SHP77 (cell line): ENCODE measurements around the gene RECQL5.

ENCODE experiments used
- DNase-seq, 2 experiments: peaks; one replicate each; lab custom pipeline; 2025; lab: John Stamatoyannopoulos, UW

Gene RECQL5

DNA sequence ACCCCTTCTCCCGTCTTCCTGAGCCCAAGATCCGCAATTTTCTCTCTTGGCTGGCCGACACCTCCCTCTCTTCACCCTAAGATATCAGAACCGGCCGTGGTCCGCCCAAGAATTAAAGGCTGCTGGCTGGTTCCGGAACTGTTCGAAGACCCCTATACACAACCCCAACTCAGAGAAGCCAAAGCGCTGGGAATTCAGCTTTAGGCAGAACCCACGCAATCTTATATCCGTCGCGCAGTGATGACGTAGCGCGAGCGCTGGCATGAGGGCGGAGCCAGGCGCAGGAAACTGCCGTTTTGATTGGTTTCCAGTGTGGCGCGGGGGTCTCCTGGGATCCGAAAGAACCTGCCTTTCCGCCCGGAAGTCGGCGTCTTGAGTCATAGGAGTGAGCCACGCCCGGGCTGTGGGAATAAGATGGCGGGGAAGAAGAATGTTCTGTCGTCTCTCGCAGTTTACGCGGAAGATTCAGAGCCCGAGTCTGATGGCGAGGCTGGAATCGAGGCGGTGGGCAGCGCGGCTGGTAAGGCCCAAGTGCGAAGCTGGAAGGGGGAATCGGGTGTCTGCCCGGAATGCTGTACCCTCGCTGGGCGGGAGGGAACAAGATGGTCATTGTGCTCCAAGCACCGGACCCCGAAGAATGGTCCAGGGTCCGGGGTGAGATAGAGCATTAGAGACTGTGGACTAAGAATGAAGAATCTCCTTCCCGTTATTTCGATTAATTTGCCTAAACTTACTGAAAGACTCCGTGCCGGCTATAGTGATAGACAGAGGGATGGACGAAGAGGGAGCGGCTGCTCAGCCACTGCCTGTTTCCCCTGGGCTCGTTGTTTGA, at the start of gene RECQL5, which contains the start of gene SAP30BP:
RECQL5 (minus strand) TSS at position 196 of the 832 bp plus-strand sequence. CDS start 597 bp downstream, outside the sequence.
SAP30BP (plus strand) TSS at position 380 of the 832 bp plus-strand sequence; CDS start at position 415, 35 bp downstream.
- DNase-seq, result peak; percentile 98 to 100

DNA sequence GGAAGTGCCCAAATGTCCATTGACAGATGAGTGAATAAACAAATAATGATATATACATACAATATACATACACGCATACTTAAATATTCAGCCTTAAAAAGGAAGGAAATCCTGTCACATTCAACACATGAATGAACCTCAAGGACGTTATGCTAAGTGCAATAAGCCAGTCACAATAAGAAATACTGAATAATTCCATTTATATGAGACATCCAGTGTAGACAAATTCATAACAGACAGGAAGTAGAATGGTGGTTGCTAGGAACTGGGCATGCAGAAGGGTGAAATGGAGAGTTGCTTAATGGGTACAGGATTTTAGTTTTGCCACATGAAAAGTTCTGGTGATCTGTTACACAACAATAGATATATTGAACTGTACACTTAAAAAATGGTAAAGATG, 45.5 kb upstream of the RECQL5 start:
- DNase-seq, result no peak

DNA sequence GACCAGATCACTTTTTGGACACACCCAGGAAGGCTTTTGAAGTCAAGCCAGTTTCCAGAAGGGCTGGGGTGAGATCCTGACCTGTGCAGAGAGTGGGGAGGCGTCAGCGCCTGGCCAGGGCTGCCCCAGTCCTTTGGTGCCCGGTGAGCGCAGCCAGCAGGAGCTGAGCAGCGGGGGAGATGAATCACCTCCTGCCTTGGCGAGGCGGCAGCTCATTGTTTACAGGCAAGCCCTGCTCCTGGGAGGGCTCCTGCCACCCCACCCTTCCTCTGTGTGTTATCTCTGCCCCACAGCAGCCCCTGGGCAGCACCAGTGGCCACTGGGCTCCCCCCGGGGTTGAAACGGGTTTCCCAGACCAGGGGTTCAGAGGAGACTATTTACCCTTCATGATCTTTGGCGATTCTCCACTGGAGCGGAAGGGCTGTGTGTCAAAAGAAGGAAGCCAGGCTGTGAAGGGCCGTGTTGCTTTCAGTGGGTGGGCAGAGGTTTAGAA, 40.2 kb upstream of the RECQL5 start:
- DNase-seq, result no peak

DNA sequence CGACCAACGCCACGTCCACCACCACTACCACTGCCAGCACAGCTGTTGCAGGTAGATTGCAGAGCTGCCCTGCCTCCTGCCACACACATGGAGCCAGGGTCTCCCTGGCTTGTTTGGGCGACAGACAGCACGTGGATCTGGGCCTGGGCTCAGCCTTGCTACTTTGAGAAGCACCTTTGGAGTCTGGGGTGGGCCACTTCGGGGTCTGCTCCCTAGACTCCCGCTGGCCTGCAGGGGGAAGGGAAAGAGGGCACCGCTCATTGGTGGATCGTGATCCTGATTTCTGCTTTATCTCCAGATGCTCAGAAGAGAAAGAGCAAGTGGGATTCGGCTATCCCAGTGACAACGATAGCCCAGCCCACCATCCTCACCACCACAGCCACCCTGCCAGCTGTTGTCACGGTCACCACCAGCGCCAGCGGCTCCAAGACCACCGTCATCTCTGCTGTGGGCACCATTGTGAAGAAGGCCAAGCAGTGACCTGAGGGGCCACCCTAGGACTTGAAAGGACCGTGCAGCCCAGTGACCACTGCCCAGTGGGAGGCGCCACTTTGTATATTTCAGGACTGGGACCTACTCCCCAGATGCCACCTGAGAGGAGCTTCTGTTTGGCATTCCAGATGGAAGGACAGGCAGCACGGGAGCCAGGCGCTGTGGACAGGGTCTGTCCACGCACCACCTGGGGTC, 39.2 kb upstream of the RECQL5 start:
- no peak for DNase-seq

DNA sequence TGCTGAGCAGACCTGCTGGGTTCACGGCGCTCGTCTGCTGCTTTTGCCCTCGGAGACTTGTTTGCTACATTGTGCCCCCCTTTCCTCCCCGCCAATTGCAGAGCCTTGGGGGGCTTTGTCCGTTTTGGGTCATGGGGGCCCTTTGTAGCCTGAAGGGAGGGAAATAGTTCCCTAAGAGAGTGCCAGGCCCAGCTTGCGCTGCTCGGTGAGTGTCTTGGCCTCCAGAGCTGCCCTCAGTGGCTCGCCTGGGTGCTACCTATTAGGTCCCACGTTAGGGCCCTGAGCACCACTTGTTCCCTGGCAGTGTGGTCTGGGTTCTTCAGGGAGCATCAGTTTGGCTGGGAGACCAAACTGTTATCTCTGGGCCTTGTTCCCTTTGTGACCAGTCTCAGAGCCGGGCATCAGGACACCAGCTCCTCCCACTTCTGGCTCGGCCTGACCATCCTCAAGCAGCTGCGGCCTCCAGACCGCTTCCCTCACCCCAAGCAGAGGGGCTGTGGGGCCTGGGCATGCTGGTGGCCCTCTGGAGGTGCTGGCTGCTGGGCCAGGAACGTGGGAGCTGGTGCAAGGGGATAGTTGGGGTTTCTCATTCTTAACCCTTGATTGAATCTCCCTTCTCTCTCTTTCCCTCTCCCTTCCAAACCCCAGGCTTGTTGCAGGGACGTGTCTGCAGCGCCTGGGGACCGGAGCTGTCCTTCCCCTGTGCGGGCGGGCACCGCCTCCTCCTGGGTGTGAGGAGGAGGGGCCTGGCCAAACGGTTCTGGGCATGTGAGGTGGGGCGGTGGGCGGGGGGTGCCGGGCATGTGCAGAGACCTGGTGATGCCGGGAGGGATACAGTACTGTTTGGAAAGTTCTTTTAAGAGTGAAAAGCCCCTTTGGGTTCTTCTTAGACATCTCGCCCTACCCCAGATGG, 38.3 kb upstream of the RECQL5 start:
- DNase-seq, result no peak

DNA sequence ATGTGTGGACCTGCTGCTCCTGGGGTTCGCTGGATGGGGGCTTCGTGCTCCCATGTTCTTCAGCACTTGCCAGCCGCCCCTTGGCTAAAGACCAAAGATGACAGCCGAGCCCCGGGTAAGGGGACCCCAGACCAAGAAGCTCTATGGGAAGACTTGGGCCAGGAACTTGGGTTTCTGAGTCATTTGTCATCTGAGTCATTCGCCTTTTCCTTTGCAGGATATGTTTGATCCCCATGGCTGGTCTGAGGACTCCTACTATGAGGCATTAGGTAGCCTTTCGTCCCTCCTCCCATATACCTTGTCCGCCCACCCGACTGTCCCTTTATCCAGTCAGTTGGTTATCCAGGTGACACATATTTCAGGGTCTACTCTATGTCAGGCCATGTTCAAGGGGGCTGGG, 36.6 kb upstream of the RECQL5 start:
- no peak for DNase-seq

DNA sequence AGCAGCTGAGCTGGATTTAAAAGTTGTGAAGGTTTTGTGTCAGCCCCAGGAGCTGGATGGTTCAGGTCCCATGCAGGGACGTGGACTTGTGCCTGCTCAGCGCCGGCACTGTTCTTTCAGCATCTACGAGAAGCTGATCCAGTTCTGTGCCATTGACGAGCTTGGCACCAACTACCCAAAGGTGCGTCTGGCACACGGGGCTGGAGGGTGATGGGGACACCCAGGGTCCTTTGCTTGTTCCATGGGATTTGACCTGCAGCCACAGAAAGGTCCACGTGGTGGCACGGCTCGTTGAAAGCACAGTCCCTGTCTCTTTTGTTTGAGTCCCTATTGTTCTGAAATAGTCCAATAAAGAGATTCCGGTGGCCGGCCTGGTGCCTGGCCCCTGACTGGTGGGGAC, 36.2 kb upstream of the RECQL5 start:
- DNase-seq, result no peak

DNA sequence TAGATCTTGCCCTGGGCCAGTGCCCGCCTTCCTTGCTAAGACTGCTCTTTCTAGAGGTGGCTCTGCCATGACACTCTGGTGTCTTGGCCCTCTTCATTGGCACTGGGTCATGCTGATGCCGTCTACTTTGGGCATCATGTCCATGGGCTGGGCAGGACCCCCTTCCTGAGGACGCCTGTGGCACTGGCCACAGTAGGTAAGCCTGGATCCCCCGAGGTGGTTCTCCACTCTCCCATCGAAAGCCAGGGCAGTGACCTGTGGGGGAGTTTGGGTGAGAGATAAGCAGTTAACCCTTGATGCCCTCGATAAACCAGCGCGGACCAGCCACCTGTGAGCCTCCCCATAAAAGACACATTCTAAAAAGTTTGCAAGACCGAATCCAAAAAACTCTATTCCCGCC, 34.3 kb upstream of the RECQL5 start:
- no peak for DNase-seq

DNA sequence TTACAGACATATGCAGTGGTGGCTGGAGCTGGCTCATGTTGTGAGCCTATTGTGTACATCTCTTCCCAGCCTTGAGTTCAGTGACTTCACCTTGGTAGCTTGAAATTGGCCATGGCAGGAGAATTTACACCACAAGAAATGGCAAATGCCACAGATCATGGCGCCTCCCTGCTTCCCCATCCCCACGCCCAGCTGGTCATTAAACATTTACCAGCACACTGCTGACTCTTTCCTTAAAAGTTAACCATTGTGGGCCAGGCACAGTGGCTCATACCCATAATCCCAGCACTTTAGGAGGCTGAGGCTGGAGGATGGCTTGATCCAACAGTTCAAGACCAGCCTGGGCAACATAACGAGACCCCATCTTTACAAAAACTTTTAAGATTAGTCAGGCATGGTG, 31.7 kb upstream of the RECQL5 start:
- DNase-seq, result no peak

DNA sequence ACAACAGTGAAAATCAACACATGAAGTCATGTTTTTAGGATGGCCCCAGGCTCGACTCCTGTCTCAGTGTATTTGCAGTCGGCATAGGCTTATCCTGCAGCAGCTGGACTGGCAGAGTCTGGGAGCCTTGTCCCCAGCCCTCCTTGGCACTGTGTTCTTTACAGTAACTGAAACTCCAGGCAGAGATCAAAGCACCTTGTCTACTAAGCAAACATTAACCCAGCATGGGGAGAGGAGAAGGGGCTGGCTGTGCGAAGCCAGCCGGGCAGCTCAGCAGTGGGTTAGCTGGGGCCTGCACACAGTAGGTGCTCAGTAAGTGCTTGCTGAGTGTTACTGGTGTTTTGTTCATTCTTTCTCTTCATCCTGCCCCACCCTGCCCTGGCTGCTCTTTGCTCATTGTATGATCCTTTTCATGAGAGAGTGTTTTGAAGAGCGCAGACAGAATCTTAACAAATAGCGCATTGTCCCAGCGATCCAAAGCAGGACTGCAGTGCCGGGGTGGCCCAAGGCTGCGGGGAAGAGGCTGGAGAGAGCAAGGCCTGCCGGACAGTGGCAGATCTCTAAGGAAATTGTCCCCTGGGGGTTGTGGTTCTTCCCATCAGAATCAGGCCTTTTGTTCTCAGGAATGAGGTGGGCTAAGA, 30.8 kb upstream of the RECQL5 start:
- no peak for DNase-seq

DNA sequence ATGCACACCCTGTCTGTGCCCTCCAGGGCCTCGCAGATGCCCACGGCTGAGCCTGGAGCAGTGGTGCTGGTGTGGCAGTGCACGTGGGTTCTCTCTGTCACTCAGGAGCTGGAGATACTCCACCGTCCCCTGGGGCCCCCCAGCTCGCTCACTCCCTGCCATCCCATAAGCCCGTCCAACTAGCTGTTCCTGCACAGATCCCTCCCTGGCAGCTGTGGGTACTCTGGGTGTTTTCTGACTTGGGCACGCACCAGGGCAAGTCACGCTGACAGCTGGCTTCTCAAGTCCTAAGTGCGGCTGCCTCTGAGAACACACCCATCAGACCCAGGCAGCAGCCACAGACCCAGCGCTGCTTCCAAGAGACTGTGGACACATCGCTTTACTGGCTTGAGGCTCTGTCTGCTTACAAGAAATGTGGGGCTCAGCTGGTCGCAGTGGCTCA, 28.9 kb upstream of the RECQL5 start:
- DNase-seq, result no peak

DNA sequence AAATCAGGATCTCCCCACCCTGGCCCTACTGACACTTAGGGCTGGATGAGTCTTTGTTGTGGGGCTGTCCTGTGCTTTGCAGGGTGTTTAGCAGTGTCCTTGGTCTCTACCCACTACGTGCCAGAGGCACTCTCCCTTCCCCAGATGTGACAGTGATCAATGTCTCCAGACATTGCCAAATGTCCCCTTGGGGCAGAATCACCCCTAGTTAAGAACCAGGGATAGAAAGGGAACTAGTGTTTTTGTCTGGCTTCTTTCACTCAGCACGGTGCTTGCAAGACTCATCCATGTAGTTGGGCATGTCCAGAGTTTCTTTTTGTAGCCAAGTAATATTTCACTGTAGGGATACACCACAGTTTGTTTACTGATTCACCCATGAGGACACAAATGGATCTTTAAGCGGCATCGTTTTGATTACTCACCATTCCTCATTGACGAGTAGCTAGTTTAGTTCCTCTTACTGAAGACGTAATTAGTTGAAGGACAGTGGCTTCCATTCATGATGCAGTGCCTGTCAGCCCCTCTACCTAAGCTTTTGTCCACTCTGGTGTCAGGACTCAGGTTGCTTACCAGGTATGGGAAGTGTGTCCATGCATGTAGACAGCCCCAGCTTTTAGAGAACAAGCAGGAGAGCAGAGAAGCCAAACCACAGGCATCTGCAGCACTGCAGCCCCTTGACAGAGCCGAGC, 28.3 kb upstream of the RECQL5 start:
- no peak for DNase-seq

DNA sequence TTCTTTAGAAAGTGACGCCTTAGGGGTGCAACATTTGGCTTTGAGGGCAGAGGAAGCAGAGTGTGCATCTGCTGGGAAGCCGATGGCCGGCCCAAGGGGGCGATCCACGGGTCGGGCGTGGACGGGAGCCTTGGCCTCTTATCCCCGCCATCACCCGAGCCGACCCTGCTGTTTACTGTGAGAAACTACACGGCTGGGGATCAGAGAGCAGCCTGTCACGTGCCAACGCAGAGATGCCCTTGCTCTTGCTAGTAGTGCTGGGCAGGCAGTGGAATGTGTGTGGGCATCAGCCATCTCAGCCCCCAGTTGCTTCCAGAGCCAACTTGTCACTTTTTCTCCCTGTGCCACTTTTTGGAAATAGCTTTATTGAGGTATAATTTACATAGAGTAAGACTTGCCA, 27.6 kb upstream of the RECQL5 start:
- DNase-seq, result no peak

DNA sequence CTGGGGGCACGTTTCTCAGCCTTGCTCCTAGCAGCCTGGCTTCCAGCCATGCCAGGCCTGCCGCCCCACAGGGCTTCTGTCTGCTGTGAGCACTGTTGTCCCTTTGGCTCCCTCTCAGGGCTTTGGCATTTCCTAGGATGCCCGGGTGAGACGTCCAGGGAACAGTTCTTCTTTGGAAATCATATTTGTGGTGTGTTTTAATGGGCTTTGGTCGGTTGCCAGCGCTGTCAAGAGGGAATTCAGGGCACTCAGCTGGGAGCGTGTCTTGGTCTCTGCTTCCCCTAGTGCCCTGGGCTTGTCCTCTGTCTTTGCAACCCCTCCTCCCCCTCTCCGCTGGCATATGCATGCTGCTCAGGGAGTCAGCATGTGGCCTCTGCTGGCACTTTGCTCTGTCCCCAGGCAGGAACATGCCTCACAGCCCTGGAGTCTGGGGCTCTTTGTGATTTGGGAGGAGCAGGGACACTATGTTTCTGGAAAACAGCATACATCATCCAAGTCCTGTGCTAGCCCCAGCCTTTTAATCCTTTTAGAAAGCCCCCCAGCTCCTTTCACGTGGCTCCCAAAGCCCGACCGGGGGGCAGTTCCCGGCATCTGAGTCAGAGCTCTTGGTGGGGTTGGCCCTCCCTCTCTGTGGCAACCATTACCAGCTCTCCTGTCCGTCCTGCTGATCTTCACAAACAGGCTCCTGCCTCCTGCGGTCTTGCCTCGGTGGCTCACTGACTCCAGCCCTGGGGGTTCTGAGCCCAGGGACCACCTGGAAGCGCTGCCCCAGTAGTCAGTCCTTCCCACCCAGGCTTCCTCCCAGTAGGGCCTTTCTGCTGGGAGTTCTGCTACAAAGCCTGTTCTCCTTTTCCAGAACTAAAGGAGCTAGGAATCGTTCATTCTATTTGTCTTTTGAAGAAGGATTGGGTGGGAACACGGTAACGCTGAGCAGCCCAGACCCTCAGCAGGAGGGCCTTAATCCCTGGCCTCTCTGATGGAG, 26.8 kb upstream of the RECQL5 start:
- no peak for DNase-seq

DNA sequence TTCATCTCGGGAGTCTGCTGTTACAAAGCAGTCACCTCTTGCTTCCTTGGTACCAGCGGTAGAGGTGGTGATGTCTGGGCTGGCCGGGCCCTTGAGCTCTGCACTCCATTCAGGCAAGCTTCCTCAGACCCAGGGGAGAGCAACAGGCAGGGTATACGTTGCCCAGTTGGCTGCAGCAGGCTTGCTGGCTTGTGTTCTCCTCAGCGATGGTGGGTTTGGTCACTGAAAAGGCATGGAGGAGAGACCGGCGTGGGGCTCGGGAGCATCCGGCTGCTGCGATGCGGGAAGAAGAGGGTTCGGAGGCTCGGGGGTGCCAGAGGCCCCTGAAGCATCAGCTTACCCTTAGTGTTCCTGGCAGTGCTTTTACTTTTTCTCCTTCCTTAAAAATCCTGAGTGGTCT, 26.0 kb upstream of the RECQL5 start:
- no peak for DNase-seq

DNA sequence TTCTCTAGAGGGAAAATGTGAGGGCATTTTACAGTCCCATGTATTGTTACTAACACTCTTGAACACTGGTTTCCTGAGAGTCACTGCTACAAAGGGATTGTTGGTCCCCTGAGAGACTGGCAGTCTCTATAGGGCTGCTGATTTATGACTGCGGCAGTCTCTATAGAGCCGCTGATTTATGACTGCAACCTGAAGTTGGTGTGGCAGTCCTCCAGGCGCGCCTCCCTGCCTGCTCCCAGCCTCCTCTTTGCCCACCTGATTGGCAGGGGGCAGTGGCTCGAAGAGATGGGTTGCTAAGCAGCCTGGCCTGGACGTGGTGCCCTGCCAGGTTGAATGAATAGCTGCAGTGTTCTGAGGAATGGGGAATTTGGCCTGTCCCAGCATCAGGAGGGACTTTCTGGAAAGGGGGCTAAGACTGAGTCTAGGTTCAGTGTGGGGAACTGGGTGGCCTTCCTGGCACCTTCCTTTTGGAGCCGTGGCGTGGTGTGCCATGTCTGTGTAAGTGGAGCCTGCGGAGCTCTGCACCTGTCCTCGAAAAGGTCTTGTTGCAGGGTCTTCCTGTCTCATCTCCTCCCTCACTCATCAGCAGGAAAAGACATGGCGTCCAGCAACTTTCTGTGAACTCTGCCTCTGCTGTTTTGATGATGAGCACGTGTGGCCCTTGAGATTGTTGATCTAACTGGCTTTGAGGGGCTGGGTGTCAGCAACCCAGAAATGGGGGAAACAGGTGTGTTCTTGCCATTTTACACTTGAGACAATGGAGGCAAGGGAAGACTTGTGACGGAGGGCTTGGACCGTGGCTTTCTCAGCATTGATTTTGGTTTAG, 25.1 kb upstream of the RECQL5 start:
- no peak for DNase-seq

DNA sequence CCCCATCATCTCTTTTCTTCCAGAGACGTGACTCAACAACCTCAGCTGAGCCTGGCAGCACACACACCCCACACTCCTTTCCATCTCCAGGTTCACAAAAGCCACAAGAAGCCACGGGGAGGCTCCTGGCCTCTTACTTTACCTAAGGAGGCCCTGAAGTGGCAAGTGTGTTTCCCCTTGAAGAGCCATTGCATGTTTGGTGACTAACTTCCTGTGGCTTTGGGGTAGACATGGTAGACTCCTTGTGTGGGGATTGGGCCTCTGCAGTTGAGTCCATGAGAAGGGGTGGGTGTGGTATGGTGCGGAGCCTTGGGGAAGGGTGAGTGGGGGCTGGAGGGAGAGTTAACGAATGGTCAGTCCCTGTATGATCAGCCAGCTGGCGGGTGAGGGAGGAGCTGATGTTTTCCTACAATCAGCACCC, 24.4 kb upstream of the RECQL5 start:
- DNase-seq, result no peak

DNA sequence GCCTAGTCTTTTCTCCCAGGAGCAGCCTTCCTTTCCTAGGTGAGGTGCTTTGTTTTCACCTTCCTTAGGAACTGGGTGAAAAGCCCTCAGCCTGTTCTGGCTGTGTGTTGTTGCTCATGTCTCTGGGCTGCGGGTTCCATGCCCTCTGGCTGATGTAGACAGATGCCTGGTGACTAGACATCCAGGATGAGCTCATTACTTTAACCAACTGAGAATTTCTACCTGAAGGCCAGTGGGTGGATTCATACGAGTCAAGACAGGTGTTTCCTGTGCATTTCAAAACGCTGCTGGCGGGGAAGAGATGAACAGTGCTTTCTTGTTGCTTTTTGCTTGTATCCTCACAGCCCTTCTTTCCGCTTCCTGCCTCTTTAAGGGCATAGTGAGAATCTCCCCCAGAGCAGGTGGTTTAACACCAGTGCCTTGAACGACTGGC, 22.5 kb upstream of the RECQL5 start:
- no peak for DNase-seq
